PC-9 (cell line): ENCODE measurements around the gene GPR25.

Source experiments
- CTCF ChIP-seq: fragments of 200-600 bp; sonication (generic); conservative IDR thresholded peaks from 2 replicates; pipeline ENCODE4 v1.6.1; 2017; ENCODE audit warnings: mixed run types, antibody characterized with exemption, mild to moderate bottlenecking, moderate library complexity
- EZH2 ChIP-seq: fragments of 200-600 bp; sonication (generic); IDR thresholded peaks from 2 replicates; pipeline ENCODE4 v1.8.0; 2017; ENCODE audit warnings: antibody characterized with exemption, low read depth

GRCh38 chr1:200880212-200880611, 7.4 kb downstream of the GPR25 start:
- TF ChIP-seq CTCF (no peak), EZH2 (no peak)
